ENCODE measurements around the gene CENPB. TPM values are rescaled to one million over a fixed set of nuclear protein-coding genes. Genes with fewer than 3 reads are reported as not detected.
A peak's percentile ranks its signal among the peaks of the same experiment; 100 is the strongest.

The CENPB gene
- total RNA-seq, 1 donor from 2014 or later: 173 TPM

- H3K27me3 ChIP-seq: no peaks in the 10 kb centered on the region
- H3K27ac ChIP-seq: no peak overlapping the region
- intact Hi-C loops (cut with DNase I): no loop called here
- DNase-seq (ENCODE audit: low spot score in 2 of 2): peak in 1 of 2 donors; percentile 58
- TF ChIP-seq, protein P1, sequence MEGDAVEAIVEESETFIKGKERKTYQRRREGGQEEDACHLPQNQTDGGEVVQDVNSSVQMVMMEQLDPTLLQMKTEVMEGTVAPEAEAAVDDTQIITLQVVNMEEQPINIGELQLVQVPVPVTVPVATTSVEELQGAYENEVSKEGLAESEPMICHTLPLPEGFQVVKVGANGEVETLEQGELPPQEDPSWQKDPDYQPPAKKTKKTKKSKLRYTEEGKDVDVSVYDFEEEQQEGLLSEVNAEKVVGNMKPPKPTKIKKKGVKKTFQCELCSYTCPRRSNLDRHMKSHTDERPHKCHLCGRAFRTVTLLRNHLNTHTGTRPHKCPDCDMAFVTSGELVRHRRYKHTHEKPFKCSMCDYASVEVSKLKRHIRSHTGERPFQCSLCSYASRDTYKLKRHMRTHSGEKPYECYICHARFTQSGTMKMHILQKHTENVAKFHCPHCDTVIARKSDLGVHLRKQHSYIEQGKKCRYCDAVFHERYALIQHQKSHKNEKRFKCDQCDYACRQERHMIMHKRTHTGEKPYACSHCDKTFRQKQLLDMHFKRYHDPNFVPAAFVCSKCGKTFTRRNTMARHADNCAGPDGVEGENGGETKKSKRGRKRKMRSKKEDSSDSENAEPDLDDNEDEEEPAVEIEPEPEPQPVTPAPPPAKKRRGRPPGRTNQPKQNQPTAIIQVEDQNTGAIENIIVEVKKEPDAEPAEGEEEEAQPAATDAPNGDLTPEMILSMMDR (IDR thresholded peaks at IDR 0.05): no peak
- H3K4me3 ChIP-seq: no peak overlapping the region
- peaks cover 0 to 12% of the 10 kb centered on the region in 2 donors for H3K36me3 ChIP-seq
- peaks cover 26 to 38% of the 10 kb centered on the region in 2 donors for H3K4me1 ChIP-seq
- no peaks in the 10 kb centered on the region for H3K9me3 ChIP-seq
Observed at GRCh38 chr20:3782597-3782996, 3.9 kb downstream of the CENPB start.

DNA sequence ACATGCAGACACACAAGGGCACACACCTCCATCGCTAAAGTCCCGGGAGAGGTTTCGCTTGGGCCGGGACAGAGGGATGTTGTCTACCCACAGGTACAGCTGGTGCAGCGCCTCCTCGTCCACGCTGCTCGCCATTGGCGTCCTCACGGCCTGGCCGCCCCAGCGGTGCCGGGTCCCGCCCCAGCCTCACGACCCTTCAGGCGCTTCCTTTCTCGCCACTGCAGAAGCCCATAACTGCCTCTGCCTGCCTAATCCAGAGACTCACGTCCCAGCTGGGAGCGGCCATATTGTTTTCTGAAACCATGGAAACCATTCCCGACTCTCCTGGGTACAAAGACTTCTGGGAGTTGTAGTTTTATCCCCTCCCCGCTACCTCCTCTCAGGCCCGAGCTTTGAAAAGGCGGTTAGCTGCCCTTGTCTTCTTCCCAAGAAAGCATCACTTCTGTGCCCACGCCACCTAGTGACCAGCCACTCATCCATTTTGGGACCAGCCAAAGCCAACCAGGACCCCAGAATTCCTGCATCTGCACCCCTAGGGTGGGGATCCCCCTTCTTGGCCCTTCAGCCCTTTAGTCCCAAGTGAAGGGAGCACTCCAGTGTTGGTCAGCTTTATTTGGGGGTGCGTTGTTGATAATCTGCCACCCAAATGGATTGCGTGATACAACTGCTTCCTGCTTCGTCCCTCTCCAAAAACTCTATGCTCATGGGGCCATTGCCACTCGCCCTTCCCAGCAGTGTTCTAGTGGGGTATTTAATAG is 5.2 kb downstream of the CENPB start, which contains the start of gene SPEF1:
Gene SPEF1, minus strand, starts transcription at position 296 of the 758 bp plus-strand sequence. Its CDS starts 161 bp downstream, at position 135.
- H3K4me3 ChIP-seq: peak within 1 kb of the TSS; percentile 28 to 30
- H3K4me1 ChIP-seq: peaks cover 26 to 38% of the 10 kb centered on the region in 2 donors
- H3K27ac ChIP-seq: peak within 1 kb of the TSS; percentile 44 to 57
- H3K27me3 ChIP-seq: no peaks in the 10 kb centered on the region
- no peaks in the 10 kb centered on the region for H3K9me3 ChIP-seq
- intact Hi-C loops (cut with DNase I): loop anchor here (1.0 to 2.0 kb wide), 3 partner anchors 14 to 105 kb away; partner anchors contain the start of gene ADISSP
- TF ChIP-seq, protein P1 (IDR thresholded peaks at IDR 0.05): peak; percentile 24 to 50 (median 30)
- DNase-seq (ENCODE audit: low spot score in 2 of 2): peak; percentile 61 to 93
- peaks cover 0 to 12% of the 10 kb centered on the region in 2 donors for H3K36me3 ChIP-seq

- no peaks in the 10 kb centered on the region for H3K27me3 ChIP-seq
- H3K4me1 ChIP-seq: peaks cover 8 to 20% of the 10 kb centered on the region in 2 donors
- no peaks in the 10 kb centered on the region for H3K9me3 ChIP-seq
- DNase-seq (ENCODE audit: low spot score in 2 of 2): no peak
- no peak overlapping the region for H3K4me3 ChIP-seq
- TF ChIP-seq, protein P1 (IDR thresholded peaks at IDR 0.05): no peak
- peaks cover 0 to 4% of the 10 kb centered on the region in 2 donors for H3K36me3 ChIP-seq
- intact Hi-C loops (cut with DNase I): no loop called here
- H3K27ac ChIP-seq: no peak overlapping the region
Observed at GRCh38 chr20:3778976-3779375, 7.6 kb downstream of the CENPB start.

GRCh38 chr20:3777716-3778629 is 8.6 kb downstream of the CENPB start:
- intact Hi-C loops (cut with DNase I): no loop called here
- TF ChIP-seq, protein P1 (IDR thresholded peaks at IDR 0.05): no peak
- no peaks in the 10 kb centered on the region for H3K9me3 ChIP-seq
- H3K4me1 ChIP-seq: peaks cover 5 to 14% of the 10 kb centered on the region in 2 donors
- H3K36me3 ChIP-seq: no peaks in the 10 kb centered on the region
- no peaks in the 10 kb centered on the region for H3K27me3 ChIP-seq
- DNase-seq (ENCODE audit: low spot score in 2 of 2): peak in 1 of 2 donors; percentile 82
- peak overlapping the region; percentile 57 to 62 for H3K4me3 ChIP-seq
- no peak overlapping the region for H3K27ac ChIP-seq

- Histone ChIP-seq H3K9me3 (no peaks in the 10 kb centered on the region), H3K27ac (no peak overlapping the region), H3K4me1 (peaks cover 5 to 13% of the 10 kb centered on the region in 2 donors)
Observed at GRCh38 chr20:3777381-3777715, 9.2 kb downstream of the CENPB start.

More at GRCh38 chr20:3777381-3777715, 9.2 kb downstream of the CENPB start:
- H3K36me3 ChIP-seq: no peaks in the 10 kb centered on the region
- intact Hi-C loops (cut with DNase I): no loop called here
- TF ChIP-seq, protein P1 (IDR thresholded peaks at IDR 0.05): no peak
- no peaks in the 10 kb centered on the region for H3K27me3 ChIP-seq
- H3K4me3 ChIP-seq: peak overlapping the region; percentile 57 to 62
- no peak for DNase-seq (ENCODE audit: low spot score in 2 of 2)

Data from ascending aorta (tissue), 2 donors.